Trophoblast cell (in vitro differentiated cells and primary cell): ENCODE measurements around the gene CDHR5.

Experiments used
- DNase-seq, 2 donors: peaks; one replicate each; pipeline ENCODE4 v3.0.0-alpha.2; 2016
- H2AFZ ChIP-seq: 2 replicates; pipeline ENCODE4 v1.6.1; 2013; ENCODE audit warnings: low read length, moderate library complexity, mild to moderate bottlenecking; ENCODE audit not compliant: insufficient read depth, poor library complexity
- H2AK5ac ChIP-seq: 2 replicates; pipeline ENCODE4 v1.6.1; 2013; ENCODE audit warnings: mild to moderate bottlenecking, low read length
- H2BK120ac ChIP-seq: 2 replicates; pipeline ENCODE4 v1.6.1; 2013; ENCODE audit warnings: low read length, mild to moderate bottlenecking, moderate library complexity; ENCODE audit not compliant: insufficient read depth, poor library complexity
- H2BK12ac ChIP-seq: 2 replicates; pipeline ENCODE4 v1.6.1; 2013; ENCODE audit warnings: mild to moderate bottlenecking, low read length, moderate library complexity
- H2BK5ac ChIP-seq: 2 replicates; pipeline ENCODE4 v1.6.1; 2013; ENCODE audit warnings: low read length, low read depth, moderate library complexity, mild to moderate bottlenecking; ENCODE audit not compliant: poor library complexity
- H3K14ac ChIP-seq: 2 replicates; pipeline ENCODE4 v1.6.1; 2013; ENCODE audit warnings: mild to moderate bottlenecking, low read length
- H3K18ac ChIP-seq: 2 replicates; pipeline ENCODE4 v1.6.1; 2013; ENCODE audit warnings: mild to moderate bottlenecking, low read length
- H3K23ac ChIP-seq: 2 replicates; pipeline ENCODE4 v1.6.1; 2013; ENCODE audit warnings: low read length
- H3K27ac ChIP-seq: 2 replicates; pipeline ENCODE4 v1.5.1; 2013; ENCODE audit warnings: low read depth, mild to moderate bottlenecking, inconsistent platforms, low read length, moderate library complexity
- H3K27me3 ChIP-seq: 2 replicates; pipeline ENCODE4 v1.6.1; 2013; ENCODE audit warnings: inconsistent platforms, mild to moderate bottlenecking, low read length, moderate library complexity; ENCODE audit not compliant: insufficient read depth
- H3K36me3 ChIP-seq, 2 experiments: 1 replicate in 1 of 2; 2 replicates in 1 of 2; pipeline ENCODE4 v1.6.1; 2013; ENCODE audit warnings: low read length in 2 of 2, mild to moderate bottlenecking in 2 of 2, moderate library complexity in 1 of 2; ENCODE audit not compliant: insufficient read depth in 2 of 2, control insufficient read depth in 1 of 2
- H3K4ac ChIP-seq: 2 replicates; pipeline ENCODE4 v1.6.1; 2013; ENCODE audit warnings: low read depth, mild to moderate bottlenecking, low read length, moderate library complexity
- H3K4me1 ChIP-seq, 2 experiments: 1 replicate in 1 of 2; 2 replicates in 1 of 2; pipeline ENCODE4 v1.6.1; 2013; ENCODE audit warnings: low read length in 2 of 2, mild to moderate bottlenecking in 2 of 2, moderate library complexity in 1 of 2; ENCODE audit not compliant: insufficient read depth in 2 of 2, control insufficient read depth in 1 of 2
- H3K4me2 ChIP-seq: 2 replicates; pipeline ENCODE4 v1.6.1; 2013; ENCODE audit warnings: inconsistent platforms, mild to moderate bottlenecking, low read length, moderate library complexity
- H3K4me3 ChIP-seq: 2 replicates; pipeline ENCODE4 v1.5.1; 2013; ENCODE audit warnings: mild to moderate bottlenecking, low read depth, low read length, inconsistent platforms
- H3K79me1 ChIP-seq: one replicate; pipeline ENCODE4 v1.6.1; 2013; ENCODE audit warnings: low read length
- H3K79me2 ChIP-seq: 2 replicates; pipeline ENCODE4 v1.6.1; 2013; ENCODE audit warnings: low read length, mild to moderate bottlenecking; ENCODE audit not compliant: control insufficient read depth, insufficient read depth, poor library complexity
- H3K9ac ChIP-seq: 2 replicates; pipeline ENCODE4 v1.6.1; 2013; ENCODE audit warnings: mild to moderate bottlenecking, low read length
- H3K9me3 ChIP-seq: 2 replicates; pipeline ENCODE4 v1.6.1; 2013; ENCODE audit warnings: low read depth, mild to moderate bottlenecking, control low read depth, inconsistent platforms, low read length; ENCODE audit not compliant: insufficient read depth
- H4K12ac ChIP-seq: 2 replicates; pipeline ENCODE4 v1.6.1; 2013; ENCODE audit warnings: low read depth, mild to moderate bottlenecking, low read length, moderate library complexity
- H4K8ac ChIP-seq: 2 replicates; pipeline ENCODE4 v1.6.1; 2013; ENCODE audit warnings: low read depth, mild to moderate bottlenecking, low read length, moderate library complexity
- H4K91ac ChIP-seq: one replicate; pipeline ENCODE4 v1.6.1; 2013; ENCODE audit warnings: low read depth, mild to moderate bottlenecking, low read length, moderate library complexity
- WGBS: extraction: QIAGEN DNeasy Blood & Tissue Kit; methylation state at CpG from one replicate; pipeline ENCODE4 v1.1.7; 2013; ENCODE audit warnings: missing lambda C conversion rate; ENCODE audit not compliant: insufficient read length, insufficient coverage; ENCODE audit errors: extremely low coverage; 5-methylcytosine and 5-hydroxymethylcytosine counted together

CDHR5 gene

GRCh38 chr11:637333-637592 lies 12.5 kb upstream of the CDHR5 start:
- Histone ChIP-seq H4K12ac (no peak overlapping the region), H4K91ac (no peak overlapping the region), H3K14ac (no peak overlapping the region), H2AK5ac (no peak overlapping the region), H2BK12ac (no peak overlapping the region), H3K4me1 (peaks cover 18 to 29% of the 10 kb centered on the region in 2 experiments), H3K36me3 (peaks cover 3 to 5% of the 10 kb centered on the region in 2 experiments), H3K4ac (no peak overlapping the region), H3K4me3 (peak overlapping the region; percentile 42), H2BK120ac (no peak overlapping the region), H3K27me3 (peaks cover 39% of the 10 kb centered on the region), H3K18ac (no peak overlapping the region), H3K4me2 (peak overlapping the region; percentile 58), H2BK5ac (no peak overlapping the region), H3K79me1 (peaks cover 1% of the 10 kb centered on the region), H4K8ac (no peak overlapping the region), H3K9ac (no peak overlapping the region), H3K27ac (no peak overlapping the region), H3K79me2 (no peaks in the 10 kb centered on the region), H2AFZ (no peak overlapping the region), H3K9me3 (peaks cover 5% of the 10 kb centered on the region), H3K23ac (no peak overlapping the region)
- DNase-seq = no peak
- no CpG with 5 or more reads among the region's 34 CpGs for WGBS

GRCh38 chr11:636511-637332 lies 12.0 kb upstream of the CDHR5 start, which contains the start of gene DRD4:
Gene DRD4, plus strand, starts transcription at chr11:637269. Its CDS starts 36 bp downstream, at chr11:637305.
- Histone ChIP-seq H3K36me3 (peaks cover 0 to 2% of the 10 kb centered on the region in 2 experiments), H2BK120ac (no peak within 1 kb of the TSS), H3K14ac (no peak within 1 kb of the TSS), H2BK5ac (no peak within 1 kb of the TSS), H4K8ac (no peak within 1 kb of the TSS), H3K27ac (no peak within 1 kb of the TSS), H2BK12ac (no peak within 1 kb of the TSS), H3K27me3 (peaks cover 39% of the 10 kb centered on the region), H3K18ac (no peak within 1 kb of the TSS), H4K12ac (no peak within 1 kb of the TSS), H3K79me2 (no peaks in the 10 kb centered on the region), H4K91ac (no peak within 1 kb of the TSS), H3K4me3 (peak within 1 kb of the TSS; percentile 42), H3K9me3 (peaks cover 5% of the 10 kb centered on the region), H3K9ac (no peak within 1 kb of the TSS), H3K4me2 (peak within 1 kb of the TSS; percentile 58), H3K4ac (no peak within 1 kb of the TSS), H2AFZ (no peak within 1 kb of the TSS), H3K79me1 (peaks cover 1% of the 10 kb centered on the region), H3K4me1 (peaks cover 18 to 29% of the 10 kb centered on the region in 2 experiments), H2AK5ac (no peak within 1 kb of the TSS), H3K23ac (no peak within 1 kb of the TSS)
- WGBS = no CpG with 5 or more reads among the region's 100 CpGs
- DNase-seq = peak in 1 of 2 donors; percentile 8

- Histone ChIP-seq H4K8ac (no peak overlapping the region), H3K79me1 (peaks cover 1% of the 10 kb centered on the region), H3K9ac (no peak overlapping the region), H3K4me2 (no peak overlapping the region), H4K91ac (no peak overlapping the region), H2BK120ac (no peak overlapping the region), H3K79me2 (no peaks in the 10 kb centered on the region), H3K4ac (no peak overlapping the region), H3K14ac (no peak overlapping the region), H3K18ac (no peak overlapping the region), H2AFZ (no peak overlapping the region), H3K23ac (no peak overlapping the region), H3K9me3 (peaks cover 5% of the 10 kb centered on the region), H4K12ac (no peak overlapping the region), H3K27ac (no peak overlapping the region), H3K4me1 (peaks cover 18 to 29% of the 10 kb centered on the region in 2 experiments), H3K36me3 (peaks cover 0 to 2% of the 10 kb centered on the region in 2 experiments), H2AK5ac (no peak overlapping the region), H2BK5ac (no peak overlapping the region), H2BK12ac (no peak overlapping the region), H3K4me3 (no peak overlapping the region), H3K27me3 (peaks cover 39% of the 10 kb centered on the region)
- no CpG with 5 or more reads among the region's 22 CpGs for WGBS
- DNase-seq = no peak
These were observed 11.3 kb upstream of the CDHR5 start for GRCh38 chr11:635945-636510.

GRCh38 chr11:630871-631270 lies 6.1 kb upstream of the CDHR5 start:
- H4K8ac ChIP-seq = no peak overlapping the region
- no peak for DNase-seq
- H3K27ac ChIP-seq = no peak overlapping the region
- no peaks in the 10 kb centered on the region for H3K9me3 ChIP-seq
- no peak overlapping the region for H2BK5ac ChIP-seq
- H2AK5ac ChIP-seq = no peak overlapping the region
- H3K9ac ChIP-seq = no peak overlapping the region
- no peak overlapping the region for H4K91ac ChIP-seq
- H3K27me3 ChIP-seq = peaks cover 5% of the 10 kb centered on the region
- no peak overlapping the region for H3K18ac ChIP-seq
- no peaks in the 10 kb centered on the region for H3K79me1 ChIP-seq
- no peak overlapping the region for H3K23ac ChIP-seq
- no peak overlapping the region for H3K14ac ChIP-seq
- H2BK120ac ChIP-seq = no peak overlapping the region
- no peak overlapping the region for H4K12ac ChIP-seq
- H3K36me3 ChIP-seq = peaks cover 2% of the 10 kb centered on the region in 2 experiments
- H2AFZ ChIP-seq = no peak overlapping the region
- H3K4ac ChIP-seq = no peak overlapping the region
- peaks cover 0 to 7% of the 10 kb centered on the region in 2 experiments for H3K4me1 ChIP-seq
- no peak overlapping the region for H3K4me2 ChIP-seq
- H2BK12ac ChIP-seq = no peak overlapping the region
- no CpG with 5 or more reads among the region's 5 CpGs for whole genome bisulfite sequencing
- H3K4me3 ChIP-seq = no peak overlapping the region
- H3K79me2 ChIP-seq = no peaks in the 10 kb centered on the region
